Measurements from ENCODE around the gene CMC1. TPM values are rescaled to one million over a fixed set of nuclear protein-coding genes. Genes with fewer than 3 reads are reported as not detected.

CMC1 gene
- total RNA-seq, 1 experiment from 2014 or later, result 16.5 TPM

DNA sequence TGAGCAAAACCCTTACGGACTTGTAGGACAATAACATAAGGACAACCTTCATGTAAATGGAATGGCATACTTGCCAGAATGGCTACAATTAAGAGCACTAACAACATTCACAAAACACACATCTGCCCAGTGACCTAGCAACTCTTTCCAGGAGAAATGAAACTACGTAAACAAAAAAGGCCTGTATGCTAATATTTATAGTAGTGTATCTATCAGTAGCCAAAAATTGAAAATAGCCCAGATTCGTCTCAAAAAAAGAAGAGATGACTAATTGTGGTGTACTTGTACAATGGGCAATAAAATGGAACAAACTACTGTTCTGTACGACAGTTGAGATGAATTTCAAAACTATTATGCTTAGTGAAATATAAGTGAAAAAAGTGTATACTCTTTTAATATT, 38.4 kb downstream of the CMC1 start:
- H4K5ac ChIP-seq (ENCODE audit: insufficient read length, low read depth, low read length), result no peak overlapping the region
- no peak overlapping the region for H4K91ac ChIP-seq (ENCODE audit: insufficient read length, low read depth, low read length)
- DNase-seq, result no peak
- no peak overlapping the region for H2AFZ ChIP-seq (ENCODE audit: low read length)
- no peaks in the 10 kb centered on the region for H3K79me2 ChIP-seq (ENCODE audit: insufficient read depth, low read length)
- H3K27ac ChIP-seq (ENCODE audit: insufficient read length, low read depth, low read length), result no peak overlapping the region
- H2BK120ac ChIP-seq (ENCODE audit: low read depth, low read length, poor library complexity, severe bottlenecking), result no peak overlapping the region
- H2AK5ac ChIP-seq (ENCODE audit: insufficient read length, low read length), result no peak overlapping the region
- H2BK5ac ChIP-seq (ENCODE audit: insufficient read length, low read length), result no peak overlapping the region
- no peak overlapping the region for H3T11ph ChIP-seq (ENCODE audit: low read length)
- H3K4me1 ChIP-seq (ENCODE audit: insufficient read depth, low read length), result no peaks in the 10 kb centered on the region
- no peak overlapping the region for H2BK15ac ChIP-seq (ENCODE audit: low read depth, low read length)
- no peak overlapping the region for H3K23ac ChIP-seq (ENCODE audit: insufficient read length, low read depth, low read length)
- no peak overlapping the region for H2BK20ac ChIP-seq (ENCODE audit: low read depth, low read length, poor library complexity, severe bottlenecking)
- no CpG with 5 or more reads among the region's 4 CpGs for WGBS (ENCODE audit: extremely low coverage, insufficient read length, low lambda C conversion rate)
- H3K27ac Mint-ChIP-seq, result no peak overlapping the region
- H2BK12ac ChIP-seq (ENCODE audit: insufficient read length, low read depth, low read length), result no peak overlapping the region
- no peak overlapping the region for H3K4me3 Mint-ChIP-seq
- H3K4me1 Mint-ChIP-seq, result no peaks in the 10 kb centered on the region
- H3K36me3 Mint-ChIP-seq (ENCODE audit: insufficient read depth in 1 of 3, low read depth in 3 of 3), result peaks cover 4 to 10% (median 9%) of the 10 kb centered on the region in 3 experiments
- H3K14ac ChIP-seq (ENCODE audit: insufficient read depth, low read length), result no peak overlapping the region
- no peak overlapping the region for H3K56ac ChIP-seq (ENCODE audit: insufficient read length, low read depth, low read length)
- no peak overlapping the region for H4K8ac ChIP-seq (replicated peaks; ENCODE audit: insufficient read length, low read depth, low read length)
- no peaks in the 10 kb centered on the region for H3K9me3 Mint-ChIP-seq
- no peak overlapping the region for H3K4me2 ChIP-seq (ENCODE audit: insufficient read depth, insufficient read length, low read length)
- H3K27me3 ChIP-seq (ENCODE audit: insufficient read depth, low read length), result no peaks in the 10 kb centered on the region
- H4K20me1 ChIP-seq (ENCODE audit: control insufficient read depth, insufficient read depth, insufficient read length), result no peaks in the 10 kb centered on the region
- H3K9ac ChIP-seq (ENCODE audit: extremely low read depth, insufficient read length, low read length), result no peak overlapping the region
- no peaks in the 10 kb centered on the region for H3K23me2 ChIP-seq (ENCODE audit: insufficient read length, low read depth, low read length, poor library complexity, severe bottlenecking)
- TF ChIP-seq, protein P1, sequence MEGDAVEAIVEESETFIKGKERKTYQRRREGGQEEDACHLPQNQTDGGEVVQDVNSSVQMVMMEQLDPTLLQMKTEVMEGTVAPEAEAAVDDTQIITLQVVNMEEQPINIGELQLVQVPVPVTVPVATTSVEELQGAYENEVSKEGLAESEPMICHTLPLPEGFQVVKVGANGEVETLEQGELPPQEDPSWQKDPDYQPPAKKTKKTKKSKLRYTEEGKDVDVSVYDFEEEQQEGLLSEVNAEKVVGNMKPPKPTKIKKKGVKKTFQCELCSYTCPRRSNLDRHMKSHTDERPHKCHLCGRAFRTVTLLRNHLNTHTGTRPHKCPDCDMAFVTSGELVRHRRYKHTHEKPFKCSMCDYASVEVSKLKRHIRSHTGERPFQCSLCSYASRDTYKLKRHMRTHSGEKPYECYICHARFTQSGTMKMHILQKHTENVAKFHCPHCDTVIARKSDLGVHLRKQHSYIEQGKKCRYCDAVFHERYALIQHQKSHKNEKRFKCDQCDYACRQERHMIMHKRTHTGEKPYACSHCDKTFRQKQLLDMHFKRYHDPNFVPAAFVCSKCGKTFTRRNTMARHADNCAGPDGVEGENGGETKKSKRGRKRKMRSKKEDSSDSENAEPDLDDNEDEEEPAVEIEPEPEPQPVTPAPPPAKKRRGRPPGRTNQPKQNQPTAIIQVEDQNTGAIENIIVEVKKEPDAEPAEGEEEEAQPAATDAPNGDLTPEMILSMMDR (conservative IDR thresholded peaks at IDR 0.05), result no peak
- H3K4ac ChIP-seq (ENCODE audit: low read depth, low read length), result no peak overlapping the region
- no peaks in the 10 kb centered on the region for H3K27me3 Mint-ChIP-seq (ENCODE audit: low read depth)
- H3K9me3 ChIP-seq (ENCODE audit: control insufficient read depth, low read depth, low read length), result no peaks in the 10 kb centered on the region
- H3K18ac ChIP-seq (ENCODE audit: insufficient read length, low read depth, low read length), result no peak overlapping the region
- no peaks in the 10 kb centered on the region for H3K79me1 ChIP-seq (ENCODE audit: insufficient read depth, low read depth, low read length, poor library complexity, severe bottlenecking)

Data from H9 (cell line).